Neural cell (in vitro differentiated cells): ENCODE data around the gene NBDY. TPM values are rescaled to one million over a fixed set of nuclear protein-coding genes. Genes with fewer than 3 reads are reported as not detected.

Source experiments
- H2AFZ ChIP-seq: fragments of 200-600, 300-800 bp; sonication (generic), shearing (Covaris generic); 2 replicates; pipeline ENCODE4 v1.6.0; 2014; ENCODE audit warnings: low read depth, mild to moderate bottlenecking, antibody characterized with exemption, low read length, moderate library complexity
- H3F3A ChIP-seq: fragments of 200-600 bp; shearing (Covaris generic); 2 replicates; pipeline ENCODE4 v1.6.1; 2016; ENCODE audit warnings: mild to moderate bottlenecking, moderate library complexity, mixed read lengths, antibody characterized with exemption, low read length; ENCODE audit not compliant: insufficient read depth, poor library complexity, severe bottlenecking
- H3K27ac ChIP-seq: fragments of 200-600, 300-800 bp; sonication (generic), shearing (Covaris generic); 2 replicates; pipeline ENCODE4 v1.5.1; 2014; ENCODE audit warnings: mild to moderate bottlenecking, low read length, moderate library complexity
- H3K27me3 ChIP-seq: fragments of 300-800, 200-600 bp; sonication (generic), shearing (Covaris generic); 2 replicates; pipeline ENCODE4 v1.6.0; 2014; ENCODE audit warnings: mild to moderate bottlenecking, low read depth, low read length, moderate library complexity; ENCODE audit not compliant: insufficient read depth
- H3K36me3 ChIP-seq: fragments of 300-800, 200-600 bp; sonication (generic), shearing (Covaris generic); 2 replicates; pipeline ENCODE4 v1.5.1; 2014; ENCODE audit warnings: mild to moderate bottlenecking, antibody characterized with exemption, low read length, moderate library complexity; ENCODE audit not compliant: insufficient read depth
- H3K4me2 ChIP-seq: fragments of 300-800, 200-600 bp; sonication (generic), shearing (Covaris generic); 2 replicates; pipeline ENCODE4 v1.6.0; 2014; ENCODE audit warnings: mild to moderate bottlenecking, low read length
- H3K4me3 ChIP-seq: fragments of 300-800, 200-600 bp; sonication (generic), shearing (Covaris generic); 2 replicates; pipeline ENCODE4 v1.5.1; 2014; ENCODE audit warnings: mild to moderate bottlenecking, low read length, moderate library complexity
- H3K79me2 ChIP-seq: fragments of 200-600 bp; shearing (Covaris generic); replicated peaks from 2 replicates; pipeline ENCODE4 v1.6.0; 2014; ENCODE audit warnings: mild to moderate bottlenecking, low read length, moderate library complexity; ENCODE audit not compliant: insufficient read depth
- H3K9ac ChIP-seq: fragments of 300-800, 200-600 bp; sonication (generic), shearing (Covaris generic); 2 replicates; pipeline ENCODE4 v1.6.1; 2016; ENCODE audit warnings: mild to moderate bottlenecking, low read length, mixed read lengths
- H3K9me2 ChIP-seq: fragments of 200-600 bp; shearing (Covaris generic); 2 replicates; pipeline ENCODE4 v1.6.1; 2016; ENCODE audit warnings: mild to moderate bottlenecking, low read length, mixed read lengths; ENCODE audit not compliant: insufficient read depth
- H3K9me3 ChIP-seq: fragments of 200-600, 300-800 bp; sonication (generic), shearing (Covaris generic); 2 replicates; pipeline ENCODE4 v1.6.1; 2016; ENCODE audit warnings: mild to moderate bottlenecking, mixed run types, low read length, moderate library complexity, mixed read lengths
- H4K20me1 ChIP-seq: fragments of 200-600 bp; shearing (Covaris generic); 2 replicates; pipeline ENCODE4 v1.6.1; 2016; ENCODE audit warnings: mild to moderate bottlenecking, mixed run types; ENCODE audit not compliant: insufficient read depth
- CTCF ChIP-seq: fragments of 450-650 bp; IDR thresholded peaks from 2 replicates; pipeline ENCODE4 v1.5.1; 2014; ENCODE audit warnings: antibody characterized with exemption, mild to moderate bottlenecking, moderate library complexity; ENCODE audit not compliant: poor library complexity, severe bottlenecking
- EP300 ChIP-seq: fragments of 450-650 bp; conservative IDR thresholded peaks from 2 replicates; pipeline ENCODE4 v1.6.1; 2014; ENCODE audit warnings: antibody characterized with exemption, mild to moderate bottlenecking, moderate library complexity; ENCODE audit not compliant: poor library complexity, severe bottlenecking
- EZH2 ChIP-seq: fragments of 200-600, 300-800 bp; shearing (Covaris generic), sonication (generic); IDR thresholded peaks from 2 replicates; pipeline ENCODE4 v1.6.1; 2014; ENCODE audit warnings: antibody characterized with exemption, low read length, borderline replicate concordance, mild to moderate bottlenecking; ENCODE audit not compliant: insufficient read depth, poor library complexity, severe bottlenecking
- MXI1 ChIP-seq: fragments of 450-650 bp; conservative IDR thresholded peaks from 2 replicates; pipeline ENCODE4 v1.6.1; 2014; ENCODE audit warnings: antibody characterized with exemption, mild to moderate bottlenecking; ENCODE audit not compliant: poor library complexity, severe bottlenecking
- POLR2AphosphoS5 ChIP-seq: IDR thresholded peaks from 2 replicates; pipeline ENCODE4 v1.6.1; 2012
- RAD21 ChIP-seq: fragments of 450-650 bp; conservative IDR thresholded peaks from 2 replicates; pipeline ENCODE4 v1.6.1; 2014; ENCODE audit warnings: antibody characterized with exemption, mild to moderate bottlenecking, moderate library complexity
- REST ChIP-seq: IDR thresholded peaks from 2 replicates; pipeline ENCODE4 v1.6.1; 2012; ENCODE audit warnings: borderline replicate concordance
- SMC3 ChIP-seq: fragments of 450-650 bp; conservative IDR thresholded peaks from 2 replicates; pipeline ENCODE4 v1.6.1; 2014; ENCODE audit warnings: antibody characterized with exemption, mild to moderate bottlenecking, moderate library complexity; ENCODE audit not compliant: poor library complexity
- TAF1 ChIP-seq: IDR thresholded peaks from 2 replicates; pipeline ENCODE4 v1.6.1; 2012; ENCODE audit warnings: low read depth
- polyA plus RNA-seq: library from polyadenylated mRNA; depleted of rRNA; stranded (reverse); fragments of >200 nt; gene quantifications from 2 replicates; pipeline ENCODE4 v1.2.3, GENCODE V29; 2014

NBDY gene
- polyA plus RNA-seq, 1 donor from 2014 or later: 29.7 TPM

- Histone ChIP-seq H3K4me2 (no peak overlapping the region), H3F3A (no peaks in the 10 kb centered on the region), H3K9me2 (no peaks in the 10 kb centered on the region), H2AFZ (no peak overlapping the region), H3K9ac (no peak overlapping the region), H3K36me3 (no peaks in the 10 kb centered on the region), H3K27me3 (no peaks in the 10 kb centered on the region), H3K79me2 (no peaks in the 10 kb centered on the region), H4K20me1 (no peaks in the 10 kb centered on the region), H3K4me3 (no peak overlapping the region), H3K27ac (no peak overlapping the region), H3K9me3 (no peaks in the 10 kb centered on the region)
- no peak for TF ChIP-seq RAD21
- TF ChIP-seq TAF1: no peak
- TF ChIP-seq EZH2: no peak
- no peak for TF ChIP-seq MXI1
- TF ChIP-seq SMC3: no peak
- no peak for TF ChIP-seq REST
Measured at GRCh38 chrX:56761167-56761566, 32.1 kb downstream of the NBDY start.

GRCh38 chrX:56762220-56762619, 33.2 kb downstream of the NBDY start:
- Histone ChIP-seq H3K9me3 (no peaks in the 10 kb centered on the region), H3F3A (no peaks in the 10 kb centered on the region), H3K9ac (no peak overlapping the region), H3K9me2 (no peaks in the 10 kb centered on the region), H3K79me2 (no peaks in the 10 kb centered on the region), H4K20me1 (no peaks in the 10 kb centered on the region), H3K36me3 (no peaks in the 10 kb centered on the region), H3K4me3 (no peak overlapping the region), H2AFZ (no peak overlapping the region), H3K27me3 (no peaks in the 10 kb centered on the region), H3K4me2 (no peak overlapping the region), H3K27ac (no peak overlapping the region)
- TF ChIP-seq MXI1: no peak
- TF ChIP-seq EP300: no peak
- no peak for TF ChIP-seq SMC3
- TF ChIP-seq CTCF: no peak
- no peak for TF ChIP-seq RAD21
- no peak for TF ChIP-seq POLR2AphosphoS5
- TF ChIP-seq EZH2: no peak
- TF ChIP-seq TAF1: no peak
- TF ChIP-seq REST: no peak
